Mesothelial cell of epicardium (in vitro differentiated cells): ENCODE data around the gene CARD9. TPM values are rescaled to one million over a fixed set of nuclear protein-coding genes. Genes with fewer than 3 reads are reported as not detected.

ENCODE experiments used
- DNase-seq, 2 experiments: peaks; one replicate each; pipeline ENCODE4 v3.0.0; 2021; ENCODE audit warnings: low spot score in 2 of 2; ENCODE audit not compliant: unreplicated experiment in 2 of 2
- H3K27ac Mint-ChIP-seq: 2 replicates; pipeline ENCODE4 v1.8.0; 2021; ENCODE audit warnings: mixed read lengths
- H3K27me3 Mint-ChIP-seq: 2 replicates; pipeline ENCODE4 v1.8.0; 2021; ENCODE audit warnings: low read depth, mixed read lengths
- H3K36me3 Mint-ChIP-seq: 2 replicates; pipeline ENCODE4 v1.8.0; 2021; ENCODE audit warnings: mixed read lengths
- H3K4me1 Mint-ChIP-seq: 2 replicates; pipeline ENCODE4 v1.8.0; 2021; ENCODE audit warnings: mixed read lengths
- H3K4me3 Mint-ChIP-seq: 2 replicates; pipeline ENCODE4 v1.8.0; 2021; ENCODE audit warnings: mild to moderate bottlenecking, moderate library complexity, mixed read lengths
- H3K9me3 Mint-ChIP-seq: 2 replicates; pipeline ENCODE4 v1.8.0; 2021; ENCODE audit warnings: mixed read lengths
- CTCF ChIP-seq: fragments of 200-600 bp; sonication (generic); IDR thresholded peaks from one replicate; pipeline ENCODE4 v1.5.0; 2021; ENCODE audit warnings: antibody characterized with exemption; ENCODE audit not compliant: unreplicated experiment
- total RNA-seq: library from RNA; stranded (reverse); gene quantifications from 3 replicates; pipeline ENCODE4 v1.2.1, GENCODE V29; 2021

The CARD9 gene
- total RNA-seq, 1 donor from 2014 or later: 4.9 TPM

GRCh38 chr9:136399176-136400037, 25.9 kb upstream of the CARD9 start:
- TF ChIP-seq CTCF: no peak
- Mint-ChIP-seq H3K9me3 (no peaks in the 10 kb centered on the region), H3K36me3 (peaks cover 7% of the 10 kb centered on the region)

GRCh38 chr9:136398286-136398685, 24.8 kb upstream of the CARD9 start:
- Mint-ChIP-seq H3K27me3 (no peaks in the 10 kb centered on the region), H3K9me3 (no peaks in the 10 kb centered on the region), H3K27ac (no peak overlapping the region), H3K4me1 (peaks cover 14% of the 10 kb centered on the region), H3K4me3 (peak overlapping the region; percentile 86), H3K36me3 (peaks cover 6% of the 10 kb centered on the region)
- DNase-seq: no peak
- no peak for TF ChIP-seq CTCF

More at GRCh38 chr9:136399176-136400037, 25.9 kb upstream of the CARD9 start:
- Mint-ChIP-seq H3K4me1 (peaks cover 14% of the 10 kb centered on the region), H3K27me3 (no peaks in the 10 kb centered on the region), H3K4me3 (peak overlapping the region; percentile 86), H3K27ac (peak overlapping the region; percentile 89)
- DNase-seq: peak; percentile 20 to 62

- Mint-ChIP-seq H3K36me3 (peaks cover 6% of the 10 kb centered on the region), H3K9me3 (no peaks in the 10 kb centered on the region), H3K27ac (no peak overlapping the region)
Observed at GRCh38 chr9:136397643-136398042, 24.2 kb upstream of the CARD9 start.

GRCh38 chr9:136396219-136396515, 22.7 kb upstream of the CARD9 start:
- H3K27me3 Mint-ChIP-seq: no peaks in the 10 kb centered on the region
- no peak for DNase-seq
- H3K9me3 Mint-ChIP-seq: no peaks in the 10 kb centered on the region
- H3K4me3 Mint-ChIP-seq: no peak overlapping the region
- H3K36me3 Mint-ChIP-seq: peaks cover 13% of the 10 kb centered on the region
- TF ChIP-seq CTCF: no peak
- no peak overlapping the region for H3K27ac Mint-ChIP-seq
- H3K4me1 Mint-ChIP-seq: peaks cover 14% of the 10 kb centered on the region

More at GRCh38 chr9:136397643-136398042, 24.2 kb upstream of the CARD9 start:
- TF ChIP-seq CTCF: no peak
- DNase-seq: no peak
- no peaks in the 10 kb centered on the region for H3K27me3 Mint-ChIP-seq
- H3K4me1 Mint-ChIP-seq: peaks cover 14% of the 10 kb centered on the region
- no peak overlapping the region for H3K4me3 Mint-ChIP-seq

GRCh38 chr9:136395345-136396218, 22.1 kb upstream of the CARD9 start:
- no peak for DNase-seq
- TF ChIP-seq CTCF: no peak
- Mint-ChIP-seq H3K4me3 (no peak overlapping the region), H3K36me3 (peaks cover 13% of the 10 kb centered on the region), H3K27ac (no peak overlapping the region), H3K4me1 (peaks cover 14% of the 10 kb centered on the region), H3K9me3 (no peaks in the 10 kb centered on the region), H3K27me3 (no peaks in the 10 kb centered on the region)
